Kidney tubule cell (primary cell): ENCODE measurements around the gene CASP1.
"Not testable (repeated sequence)": the region's sequence is repeated elsewhere in the genome, so short reads cannot be mapped to it uniquely, and the experiment has no call there.

Experiments
- DNase-seq: peaks from one replicate; pipeline ENCODE4 v3.0.0-alpha.2; 2018; ENCODE audit warnings: low spot score

Gene CASP1

DNA sequence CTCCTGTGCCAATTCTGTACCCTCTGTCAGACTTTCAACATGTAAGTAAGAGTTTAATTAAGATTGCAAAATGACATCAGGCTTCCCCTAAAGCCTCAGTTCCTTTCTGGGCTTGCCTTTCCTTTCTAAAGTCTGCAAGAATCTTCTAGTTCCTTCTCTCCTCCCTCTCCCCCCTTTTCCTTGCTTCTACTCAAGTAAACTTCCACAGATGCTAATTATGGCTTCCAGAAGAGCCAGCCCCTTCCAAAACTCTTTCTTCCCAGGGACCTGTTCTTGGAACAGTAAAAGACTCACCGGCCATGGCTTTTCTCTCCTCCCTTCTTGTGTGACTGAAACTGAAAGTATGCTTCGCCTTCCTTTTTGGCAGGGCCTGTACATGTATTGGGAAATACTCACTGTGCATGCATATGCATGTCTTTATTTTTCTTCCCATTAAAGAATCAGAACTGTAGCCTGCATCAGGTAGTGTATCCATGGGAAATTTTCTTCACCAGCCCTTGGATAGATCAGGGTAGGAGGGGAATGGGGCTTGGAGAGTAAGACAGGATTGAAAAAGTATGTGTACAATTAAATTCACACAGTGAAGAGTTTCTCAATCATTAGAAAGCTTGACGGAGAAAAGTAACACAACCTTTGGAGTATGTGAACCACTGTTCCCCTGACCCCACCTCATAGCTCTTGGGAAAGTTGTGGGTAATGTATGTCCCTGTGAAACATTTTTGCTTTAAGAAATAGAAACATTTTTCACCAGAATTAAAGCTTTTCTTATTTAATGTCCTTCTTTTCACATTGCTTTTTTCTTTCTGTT, at the start of gene CASP1:
Gene CASP1, minus strand, starts transcription at position 332 of the 808 bp plus-strand sequence. Its CDS starts 31 bp downstream, at position 301.
- peak; percentile 50 for DNase-seq

DNA sequence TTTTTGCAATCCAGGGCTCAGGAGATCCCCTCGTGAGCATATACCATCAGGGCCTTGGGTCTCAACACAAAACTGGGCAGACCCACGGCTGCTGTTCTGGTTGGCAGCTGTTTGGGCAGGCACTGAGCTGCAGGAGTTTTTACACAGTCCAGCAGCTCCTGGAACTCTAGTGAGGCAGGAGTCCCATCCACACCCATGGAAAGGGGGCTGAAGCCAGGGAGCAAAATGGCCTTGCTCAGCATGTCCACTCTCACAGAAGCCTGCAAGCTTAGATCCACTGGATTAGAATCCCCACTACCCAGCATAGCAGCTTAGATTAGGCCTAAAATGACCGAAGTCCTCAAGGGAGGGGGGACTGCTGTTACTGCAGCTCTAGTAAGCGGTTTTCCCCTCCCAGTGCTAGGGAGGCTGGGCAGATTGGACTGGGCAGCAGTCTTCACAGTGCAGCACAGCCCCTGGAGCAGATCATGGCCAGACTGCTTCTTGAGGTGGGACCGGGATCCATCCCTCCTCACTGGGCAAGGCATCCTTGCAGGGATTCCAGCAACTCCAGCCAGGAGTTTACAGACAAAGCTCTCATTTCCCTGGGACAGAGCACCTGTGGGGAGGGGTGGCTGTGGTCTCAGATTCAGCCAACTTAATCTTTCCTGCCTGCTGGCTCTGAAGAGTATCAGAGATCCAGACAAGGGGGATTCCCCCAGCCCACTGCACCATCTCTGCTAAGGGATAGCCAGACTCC, 46.6 kb upstream of the CASP1 start:
- DNase-seq, result no peak

DNA sequence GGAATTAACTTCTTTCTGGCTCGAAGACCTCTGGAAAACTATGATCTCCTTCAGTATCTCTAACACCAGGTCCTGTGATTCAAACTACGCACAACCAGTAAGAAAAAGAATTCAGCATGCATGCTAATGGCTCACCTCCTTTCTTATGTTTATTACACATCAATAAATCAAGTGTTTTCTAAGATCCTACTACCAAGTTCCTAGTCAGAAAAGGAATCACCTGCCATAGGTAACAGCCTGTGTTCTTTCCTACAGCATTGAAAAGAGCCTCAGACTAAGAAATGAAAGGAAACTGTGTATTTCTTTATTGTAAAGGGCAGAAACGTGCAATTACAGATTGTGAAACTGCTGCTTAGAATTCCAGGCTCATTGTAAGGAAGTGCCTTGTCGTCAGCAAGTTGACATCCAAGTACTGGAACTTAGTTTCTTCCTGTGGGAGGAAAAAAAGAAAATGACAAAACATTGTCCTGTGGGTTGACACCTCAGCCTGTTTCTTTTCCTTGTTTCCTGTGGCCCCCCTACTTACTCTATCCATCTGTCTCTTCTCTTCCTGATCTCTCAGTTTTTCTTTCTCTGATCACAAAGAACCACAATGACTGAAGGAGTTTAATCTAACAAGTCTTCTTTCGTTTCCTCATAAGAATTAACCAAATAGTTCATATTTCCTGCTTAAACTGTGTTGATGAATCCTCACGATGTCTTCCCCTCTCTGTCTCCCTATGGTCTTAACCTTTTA, 45.4 kb upstream of the CASP1 start:
- DNase-seq, result not testable (repeated sequence)

DNA sequence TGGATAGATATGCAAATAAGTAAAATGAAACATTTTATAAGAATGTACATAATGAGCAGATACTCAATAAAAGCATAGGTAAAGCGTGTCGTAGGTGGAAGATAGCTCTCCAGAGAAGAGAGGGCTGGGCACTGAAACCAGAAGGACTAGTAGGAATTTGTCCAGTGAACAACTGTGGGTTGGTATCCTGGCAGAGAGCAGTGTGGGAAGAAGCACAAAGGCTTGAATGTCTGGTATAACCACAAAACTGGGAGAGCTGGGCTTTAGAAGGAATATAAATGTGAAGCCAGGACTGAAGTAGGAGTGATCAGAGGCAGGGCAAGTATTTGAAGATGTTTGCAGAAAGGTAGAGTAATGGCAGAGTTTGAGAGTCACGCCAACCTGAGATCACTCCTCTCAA, 43.3 kb upstream of the CASP1 start:
- DNase-seq, result no peak

DNA sequence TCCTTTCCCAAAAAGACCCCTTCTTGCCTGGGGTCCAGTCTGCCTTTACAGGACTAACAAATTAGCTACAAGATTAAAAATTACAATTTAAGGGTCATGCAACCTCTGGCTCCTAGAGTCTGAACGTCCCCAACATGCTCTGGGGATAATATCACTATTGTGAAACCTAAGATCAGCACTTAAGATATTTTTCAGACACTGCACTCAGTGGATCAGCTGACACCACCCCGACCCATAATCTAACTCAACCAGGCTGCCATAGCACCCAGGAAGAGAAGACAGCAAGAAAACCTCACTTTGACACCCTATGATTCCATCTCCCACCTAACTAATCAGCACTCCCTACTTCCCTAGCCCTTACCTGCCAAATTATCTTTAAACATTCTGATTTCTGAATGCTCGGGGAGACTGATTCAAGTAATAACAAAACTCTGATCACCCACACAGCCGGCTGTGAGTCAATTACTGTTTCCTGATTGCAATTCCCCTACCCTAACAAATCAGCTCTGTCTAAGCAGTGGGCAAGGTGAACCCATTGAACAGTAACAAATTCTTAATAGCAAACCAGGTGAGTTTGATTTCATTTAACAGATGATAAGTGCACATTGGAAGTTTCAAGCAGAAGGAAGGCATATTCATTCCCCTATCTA, 42.3 kb upstream of the CASP1 start:
- DNase-seq, result not testable (repeated sequence)

DNA sequence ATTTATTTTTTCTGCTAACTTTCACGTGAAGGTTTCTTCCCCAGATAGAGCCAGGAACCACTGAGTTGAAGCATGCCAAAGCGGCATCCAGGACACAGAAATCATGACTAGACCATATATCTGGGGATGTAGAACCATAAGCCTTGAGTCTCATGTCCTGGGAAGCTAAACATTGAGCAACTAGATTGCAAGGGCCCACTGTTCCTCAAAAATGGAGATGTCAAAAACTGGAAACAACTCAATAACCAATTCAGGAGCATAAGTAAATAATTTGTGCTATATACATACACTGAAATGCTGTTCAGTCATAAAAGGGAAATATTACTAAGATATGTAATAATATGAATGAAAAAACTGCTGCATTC, 39.2 kb upstream of the CASP1 start:
- DNase-seq, result no peak

DNA sequence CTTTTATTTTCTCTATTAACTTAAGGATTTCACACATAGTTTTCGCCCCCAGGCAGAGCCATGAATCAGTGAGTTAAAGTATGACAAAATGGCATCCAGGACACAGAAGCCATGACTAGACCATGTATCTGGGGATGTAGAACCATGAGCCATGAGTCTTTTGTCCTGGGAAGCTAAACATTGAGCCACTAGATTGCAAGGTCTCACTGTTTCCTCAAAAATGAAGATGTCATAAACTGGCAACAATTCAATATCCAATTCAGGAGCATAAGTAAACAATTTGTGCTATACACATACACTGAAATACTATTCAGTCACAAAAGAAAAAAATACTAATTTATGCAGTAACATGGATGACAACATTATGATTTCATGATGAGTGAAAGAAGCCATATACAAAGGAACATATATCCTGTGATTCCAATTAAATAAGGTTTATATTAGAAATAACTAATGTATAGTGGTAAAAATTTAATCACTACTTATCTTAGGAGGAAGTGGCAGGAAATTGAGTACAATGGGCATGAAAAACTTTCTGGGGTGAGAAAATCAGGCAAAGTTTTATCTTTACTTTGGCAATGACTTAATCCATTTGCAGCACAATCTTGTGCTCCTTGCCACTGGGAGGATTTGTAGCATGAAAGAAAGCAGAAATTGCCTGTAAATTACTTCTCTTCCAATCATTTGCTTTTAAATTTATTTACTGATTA, 38.7 kb upstream of the CASP1 start:
- DNase-seq, result no peak

DNA sequence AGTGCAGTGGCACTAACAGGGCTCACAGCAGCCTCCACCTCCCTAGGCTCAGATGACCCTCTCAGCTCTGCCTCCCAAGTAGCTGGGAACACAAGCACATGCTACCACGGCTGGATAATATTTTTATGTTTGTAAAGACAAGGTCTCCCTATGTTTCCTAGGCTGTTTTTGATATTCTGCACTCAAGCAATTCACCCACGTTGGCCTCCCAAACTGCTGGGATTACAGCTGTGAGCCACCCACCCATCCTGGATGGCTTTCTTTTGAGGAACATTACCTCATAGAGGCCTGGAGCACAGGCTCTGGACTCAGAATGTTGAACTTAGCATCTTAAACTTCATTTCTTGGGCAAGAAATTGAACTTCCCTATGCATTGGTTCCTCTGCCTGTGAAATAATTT, 37.1 kb upstream of the CASP1 start:
- not testable (repeated sequence) for DNase-seq

DNA sequence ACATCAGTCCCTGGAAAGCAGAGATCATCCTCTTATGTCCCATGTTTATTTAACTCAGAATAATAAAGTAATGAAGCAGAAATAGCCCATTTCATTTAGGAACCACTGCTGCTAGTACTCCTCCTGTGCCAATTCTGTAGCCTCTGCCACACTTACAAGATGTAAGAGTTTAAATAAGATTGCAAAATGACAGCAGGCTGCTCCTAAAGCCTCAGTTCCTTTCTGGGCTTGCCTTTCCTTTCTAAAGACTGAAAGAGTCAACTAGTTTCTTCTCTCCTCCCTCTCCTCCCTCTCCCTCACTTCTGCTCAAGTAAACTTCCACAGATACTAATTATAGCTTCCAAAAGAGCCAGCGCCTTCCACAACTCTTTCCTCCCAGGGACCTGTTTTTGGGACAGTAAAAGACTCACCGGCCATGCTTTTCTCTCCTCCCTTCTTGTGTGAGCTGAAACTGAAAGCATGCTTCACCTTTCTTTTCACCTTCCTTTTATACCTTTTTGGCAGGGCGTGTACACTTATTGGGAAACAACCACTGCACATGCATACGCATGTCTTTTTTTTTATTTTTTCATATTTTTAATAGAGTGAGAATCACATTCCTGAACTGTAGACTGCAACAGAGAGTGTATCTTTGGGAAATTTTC, 36.3 kb upstream of the CASP1 start:
- DNase-seq, result no peak

DNA sequence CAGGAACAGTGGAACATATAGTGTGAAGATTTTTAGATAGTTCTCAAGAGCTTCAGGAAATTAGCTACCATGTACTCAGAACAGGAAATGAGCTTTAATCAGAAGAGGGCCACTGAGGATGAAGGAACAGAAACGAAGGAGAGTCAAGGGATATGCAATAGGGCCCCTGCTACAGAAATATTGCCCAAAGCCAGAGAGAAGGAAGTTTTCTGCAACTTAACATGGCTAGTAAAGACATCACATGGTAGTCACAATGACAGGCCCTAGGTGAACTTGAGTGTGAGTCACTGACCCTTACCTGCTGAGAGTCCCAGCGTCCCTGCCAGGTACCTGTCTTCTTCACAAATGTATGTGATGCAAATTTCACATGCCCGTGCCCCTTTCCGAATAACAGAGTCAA, 35.4 kb upstream of the CASP1 start:
- no peak for DNase-seq

DNA sequence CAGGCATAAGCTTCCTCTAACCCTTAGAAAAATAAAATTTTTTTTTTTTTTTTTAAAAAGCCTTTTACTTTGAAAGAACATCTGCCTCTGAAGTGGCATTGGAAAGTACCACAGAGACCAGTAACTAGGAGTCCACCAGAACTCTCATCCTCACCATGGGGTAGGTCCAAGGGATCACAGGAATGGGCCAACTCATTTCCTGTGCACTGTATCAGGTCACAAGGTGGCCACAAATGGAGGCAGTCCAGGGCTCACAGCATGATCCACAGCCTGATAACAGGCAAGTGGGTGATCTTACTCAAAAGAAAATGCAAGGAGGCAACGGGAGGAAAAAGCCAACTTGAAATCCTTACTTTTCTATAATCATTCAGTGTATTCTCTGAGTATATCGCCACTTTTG, 34.8 kb upstream of the CASP1 start:
- DNase-seq, result not testable (repeated sequence)

DNA sequence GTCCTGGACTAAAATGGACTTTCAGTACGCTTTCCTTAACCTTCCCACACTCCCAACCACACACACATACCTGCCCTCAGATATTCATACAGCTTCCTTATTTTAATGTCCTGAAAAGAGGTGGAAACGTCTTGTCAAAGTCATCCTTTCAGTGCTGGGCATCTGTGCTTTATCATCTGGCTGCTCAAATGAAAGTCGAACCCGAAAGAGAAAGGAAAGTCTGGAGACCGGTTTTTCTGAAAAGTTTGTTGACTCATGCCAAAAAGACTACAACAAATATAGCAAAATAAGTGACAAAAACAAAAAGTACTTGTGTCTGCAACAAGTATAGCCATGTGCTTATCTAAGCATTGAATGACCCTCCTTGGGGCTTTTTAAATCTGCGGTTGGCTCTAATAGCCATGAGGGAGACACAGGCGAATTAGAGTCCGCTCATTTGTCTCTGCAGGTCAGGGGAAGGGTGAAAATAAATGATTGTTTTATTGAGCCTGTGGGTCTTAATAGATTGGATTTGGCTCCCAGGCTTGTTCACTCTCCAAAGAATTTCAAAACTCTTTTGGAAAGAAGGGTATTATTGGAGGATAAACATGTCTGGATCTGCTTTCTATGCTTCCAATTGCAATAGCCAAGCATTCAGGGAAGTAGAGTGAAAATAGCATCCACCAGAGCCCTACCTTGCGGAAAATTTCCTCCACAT, 28.4 kb upstream of the CASP1 start:
- not testable (repeated sequence) for DNase-seq

DNA sequence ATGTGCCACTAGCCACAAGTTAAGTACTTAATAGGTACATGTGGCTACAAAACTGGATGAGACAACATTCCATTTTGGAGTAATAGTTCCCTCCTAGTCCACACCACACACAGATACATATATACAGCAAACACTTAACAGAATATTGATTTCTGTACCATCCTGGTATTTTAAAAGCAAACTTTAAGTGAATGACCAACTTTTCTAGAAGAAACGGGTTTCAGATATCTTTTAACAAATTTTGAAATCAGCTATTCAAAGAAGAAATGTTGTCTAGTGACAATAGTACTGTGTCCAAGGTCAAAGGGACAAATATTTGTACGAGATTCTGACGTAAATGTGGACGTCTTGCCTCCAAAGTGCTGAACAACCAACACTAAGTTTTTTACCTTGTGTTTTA, 22.5 kb upstream of the CASP1 start:
- DNase-seq, result no peak

DNA sequence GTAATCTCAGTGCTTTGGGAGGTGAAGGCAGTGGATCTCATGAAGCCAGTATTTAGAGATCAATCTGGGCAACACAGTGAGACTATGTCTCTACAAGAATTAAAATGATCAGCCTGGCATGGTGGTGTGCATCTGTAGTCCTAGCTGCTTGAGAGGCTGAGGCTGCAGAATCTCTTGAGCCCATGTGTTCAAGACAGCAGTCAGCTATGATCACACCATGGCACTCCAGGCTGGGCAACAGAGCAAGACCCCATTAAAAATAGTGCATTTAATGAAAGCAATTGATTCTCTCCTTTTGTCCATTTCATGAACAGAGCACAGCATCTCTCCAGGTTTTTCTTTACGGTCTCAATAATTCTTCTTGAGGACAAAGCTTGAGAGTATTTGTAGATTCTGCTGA, 21.5 kb upstream of the CASP1 start:
- no peak for DNase-seq

DNA sequence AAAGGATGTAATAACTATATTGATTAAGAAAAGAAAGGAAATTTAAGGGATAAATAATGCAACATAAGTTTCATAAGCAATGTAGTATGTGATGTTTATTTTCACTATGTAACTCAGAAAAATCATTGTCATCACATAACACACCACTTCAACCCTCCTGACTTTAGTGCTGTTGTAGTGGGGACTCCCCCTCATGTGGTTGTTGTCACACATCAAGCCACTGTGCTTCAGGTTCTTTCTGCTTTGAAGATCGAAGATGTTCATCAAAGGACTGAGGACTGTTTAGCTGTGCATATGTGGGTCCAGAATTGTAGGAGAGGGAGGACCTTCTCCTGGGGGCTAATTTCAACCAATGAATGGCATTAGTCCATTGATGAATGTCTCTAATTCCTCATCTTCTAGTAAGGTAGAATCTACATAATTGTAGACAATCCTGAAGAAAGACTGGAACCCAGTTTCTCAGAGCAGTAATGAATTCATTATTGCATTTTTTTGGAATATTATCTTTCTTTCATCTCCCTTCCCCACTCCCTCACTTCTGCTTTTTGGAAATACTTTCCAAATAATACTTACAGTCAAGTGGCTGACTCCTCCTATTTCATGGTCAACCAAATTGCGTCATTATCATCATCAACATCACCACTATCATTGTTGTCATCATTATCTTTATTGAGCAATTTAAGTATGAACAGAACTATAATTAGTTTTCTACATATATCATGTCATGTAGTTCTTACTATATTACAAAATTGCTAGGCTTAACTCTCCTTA, 20.0 kb upstream of the CASP1 start:
- DNase-seq, result no peak

DNA sequence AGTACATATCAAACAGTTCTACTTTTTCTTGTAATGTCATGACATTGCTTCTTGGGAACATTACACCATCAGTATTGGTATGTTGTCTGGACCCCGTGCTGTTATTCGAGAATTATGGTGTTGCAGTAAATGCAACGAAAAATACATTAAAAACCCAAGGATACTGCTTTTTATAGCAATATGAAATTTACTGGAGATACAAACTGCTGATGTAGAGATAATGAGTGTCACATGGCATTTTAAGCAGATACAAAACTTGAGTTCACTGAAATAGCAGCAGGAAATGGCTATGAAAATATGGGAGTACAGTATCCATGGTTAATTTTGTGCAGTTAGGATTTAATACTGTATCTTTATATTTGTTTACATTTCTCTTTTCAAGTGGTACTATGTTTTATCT, 17.5 kb upstream of the CASP1 start:
- DNase-seq, result no peak

DNA sequence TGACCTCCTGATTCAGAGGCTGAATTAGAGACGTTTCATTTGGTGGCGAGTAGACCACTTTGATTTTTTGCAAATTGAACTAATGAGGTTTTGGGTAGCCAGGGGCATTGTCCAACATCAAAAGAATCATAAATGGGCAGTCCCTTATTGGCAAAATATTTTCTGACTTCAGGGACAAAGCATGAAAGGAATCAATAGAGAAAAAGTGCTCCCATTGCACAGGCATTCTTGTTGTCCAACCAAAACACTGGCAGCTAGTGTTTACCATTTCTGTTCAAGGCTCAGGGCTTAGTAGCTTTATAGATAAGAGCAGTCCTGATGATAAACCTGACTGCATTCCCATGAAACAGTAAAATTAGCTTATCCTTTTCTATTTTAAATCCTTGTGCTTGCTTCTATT, 16.6 kb upstream of the CASP1 start:
- DNase-seq, result no peak

DNA sequence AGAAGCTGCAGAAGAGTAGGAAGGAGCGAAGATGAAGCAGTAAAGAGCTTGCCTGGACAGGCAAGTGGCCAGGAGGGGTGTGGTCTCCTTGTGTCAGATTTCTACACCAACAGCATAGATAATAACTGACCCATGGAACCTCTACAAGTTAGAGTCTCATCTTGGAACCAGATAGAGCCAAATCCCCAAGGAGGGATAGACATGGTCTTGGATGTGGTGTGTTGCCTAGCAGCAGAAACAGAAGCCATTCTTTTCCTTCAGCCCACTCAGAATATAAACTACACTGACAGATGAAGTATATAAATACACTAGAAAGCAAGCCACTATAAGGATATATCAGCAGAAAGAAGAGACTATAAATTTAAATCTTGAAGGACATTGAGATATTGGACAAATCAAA, 14.5 kb upstream of the CASP1 start:
- DNase-seq, result no peak

DNA sequence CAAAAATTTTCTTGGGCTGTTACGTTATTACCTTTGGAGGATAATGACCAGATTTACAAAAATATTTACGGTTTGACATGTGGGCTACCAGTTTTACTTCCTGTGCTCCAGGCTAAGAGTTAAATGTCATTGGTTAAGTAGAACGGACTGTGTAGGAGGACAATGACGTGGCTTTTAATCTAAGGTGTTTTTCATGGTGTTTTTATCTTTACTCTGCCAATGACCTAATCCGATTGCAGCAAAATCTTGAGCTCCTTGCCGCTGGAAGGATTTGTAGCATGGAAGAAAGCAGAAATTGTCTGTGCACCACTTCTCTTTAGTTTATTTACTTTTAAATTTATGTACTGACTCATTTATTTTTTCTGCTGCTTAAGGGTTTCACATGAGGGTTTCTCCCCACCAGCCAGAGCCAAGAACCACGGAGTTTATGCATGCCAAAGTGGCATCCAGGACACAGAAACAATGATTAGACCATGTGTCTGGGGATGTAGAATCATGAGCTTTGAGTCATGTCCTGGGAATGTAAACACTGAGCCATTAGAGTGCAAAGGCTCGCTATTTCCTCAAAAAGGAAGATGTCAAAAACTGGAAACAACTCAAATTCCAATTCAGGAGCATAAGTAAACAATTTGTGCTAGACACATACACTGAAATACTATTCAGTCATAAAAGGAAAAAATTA, 12.1 kb upstream of the CASP1 start:
- DNase-seq, result peak; percentile 93
